Upper lobe of left lung (tissue), 6 donors: Measurements from ENCODE around the gene GATD1. TPM values are rescaled to one million over a fixed set of nuclear protein-coding genes. Genes with fewer than 3 reads are reported as not detected.

ENCODE experiments used
- ATAC-seq, 2 donors: fragments of 200-7000 bp; cut with Tn5 transposase; one replicate each; pipeline ENCODE4 v1.9.1; 2022; ENCODE audit warnings: mild to moderate bottlenecking in 2 of 2, moderate library complexity in 2 of 2; ENCODE audit not compliant: low FRiP score in 2 of 2
- DNase-seq, 2 donors: peaks; one replicate each; pipeline ENCODE4 v3.0.0-alpha.2; 2019 to 2020
- H3K27ac ChIP-seq, 4 donors: fragments of 200-600 bp; sonication (generic); one replicate each; pipeline ENCODE4 v1.5.1; 2016 to 2019
- H3K27me3 ChIP-seq, 4 donors: fragments of 200-600 bp; sonication (generic); one replicate each; pipeline ENCODE4 v1.5.1; 2017 to 2019
- H3K36me3 ChIP-seq, 4 donors: fragments of 200-600 bp; sonication (generic); one replicate each; pipeline ENCODE4 v1.5.1; 2016 to 2019
- H3K4me1 ChIP-seq, 4 donors: fragments of 200-600 bp; sonication (generic); one replicate each; pipeline ENCODE4 v1.5.1; 2018 to 2019
- H3K4me3 ChIP-seq, 4 donors: fragments of 200-600 bp; sonication (generic); one replicate each; pipeline ENCODE4 v1.5.1; 2017 to 2019; ENCODE audit warnings: mild to moderate bottlenecking in 2 of 4, moderate library complexity in 1 of 4
- H3K9me3 ChIP-seq, 4 donors: fragments of 200-600 bp; sonication (generic); one replicate each; pipeline ENCODE4 v1.5.1; 2018 to 2019
- EP300 ChIP-seq, 4 donors: sonication (generic); formaldehyde crosslinking; IDR thresholded peaks; one replicate each; pipeline ENCODE4 v1.5.1; 2017; ENCODE audit warnings: antibody characterized with exemption in 4 of 4, control low read depth in 2 of 4
- POLR2A ChIP-seq, 4 donors: fragments of 450-650 bp; IDR thresholded peaks; one replicate each; pipeline ENCODE4 v1.5.1; 2016 to 2017; ENCODE audit warnings: antibody characterized with exemption in 4 of 4, mild to moderate bottlenecking in 2 of 4
- POLR2AphosphoS5 ChIP-seq, 2 donors: sonication (generic); formaldehyde crosslinking; IDR thresholded peaks; one replicate each; pipeline ENCODE4 v1.5.1; 2017; ENCODE audit warnings: antibody characterized with exemption in 2 of 2
- WGBS, 2 donors: methylation state at CpG; one replicate each; pipeline ENCODE4 v1.1.5; 2017 to 2018; 5-methylcytosine and 5-hydroxymethylcytosine counted together
- total RNA-seq, 6 donors: library from RNA; depleted of rRNA in 4 of 6; stranded (reverse); fragments of >200 nt in 4 of 6; gene quantifications; one replicate each; pipeline versions ENCODE4 v1.1.0 to v1.2.1, GENCODE V29; 2016 to 2021
- TF ChIP-seq, protein P1 (sequence below), 6 experiments: fragments of 450-650 bp in 4 of 6; fragments of 200-600 bp in 2 of 6; sonication (generic) in 2 of 6; IDR thresholded peaks; one replicate each; pipeline ENCODE4 v1.5.1; 2016 to 2019; ENCODE audit warnings: antibody characterized with exemption in 6 of 6
- donor health status: DM: no; HTN: no; CAD: no; lungs with moderate emphysema.
- donor health status: DM: no; HTN: yes; CAD: no; lungs with severe emphysema.

Gene GATD1
- total RNA-seq, 6 donors from 2014 or later = 14.8 to 77.7 (median 63.6) TPM

DNA sequence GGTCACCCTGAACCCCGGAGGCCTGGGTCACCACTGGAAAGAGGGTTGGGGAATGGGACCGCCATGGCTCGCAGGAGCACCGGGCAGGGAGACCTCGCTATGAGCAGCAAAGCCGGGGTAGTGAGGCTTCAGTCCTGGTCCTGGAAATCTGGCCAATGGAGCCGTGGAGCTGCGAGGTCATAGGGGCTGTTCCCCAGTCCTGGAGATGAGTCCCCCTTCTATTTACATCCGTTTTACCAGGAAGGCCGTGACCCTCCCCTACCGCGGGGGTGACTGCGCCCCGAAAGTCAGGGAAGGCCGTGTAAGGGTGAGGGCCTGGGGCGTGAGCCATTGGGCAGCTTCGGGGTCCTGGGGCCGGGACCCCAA lies 27.3 kb upstream of the GATD1 start:
- H3K36me3 ChIP-seq = peaks cover 0 to 29% (median 8%) of the 10 kb centered on the region in 4 donors
- H3K4me1 ChIP-seq = peaks cover 21 to 36% (median 28%) of the 10 kb centered on the region in 4 donors
- H3K4me3 ChIP-seq = peak overlapping the region; percentile 57 to 82 (median 62)
- WGBS, 2 donors = 6 to 8% methylated on average over 15 to 18 of the region's 18 CpGs
- DNase-seq = no peak
- ATAC-seq = no peak
- peak overlapping the region; percentile 90 to 96 (median 93) for H3K27ac ChIP-seq
- TF ChIP-seq POLR2AphosphoS5 (IDR thresholded peaks at IDR 0.05) (no peak), EP300 (IDR thresholded peaks at IDR 0.05) (no peak), POLR2A (IDR thresholded peaks at IDR 0.05) (no peak)
- TF ChIP-seq, protein P1, sequence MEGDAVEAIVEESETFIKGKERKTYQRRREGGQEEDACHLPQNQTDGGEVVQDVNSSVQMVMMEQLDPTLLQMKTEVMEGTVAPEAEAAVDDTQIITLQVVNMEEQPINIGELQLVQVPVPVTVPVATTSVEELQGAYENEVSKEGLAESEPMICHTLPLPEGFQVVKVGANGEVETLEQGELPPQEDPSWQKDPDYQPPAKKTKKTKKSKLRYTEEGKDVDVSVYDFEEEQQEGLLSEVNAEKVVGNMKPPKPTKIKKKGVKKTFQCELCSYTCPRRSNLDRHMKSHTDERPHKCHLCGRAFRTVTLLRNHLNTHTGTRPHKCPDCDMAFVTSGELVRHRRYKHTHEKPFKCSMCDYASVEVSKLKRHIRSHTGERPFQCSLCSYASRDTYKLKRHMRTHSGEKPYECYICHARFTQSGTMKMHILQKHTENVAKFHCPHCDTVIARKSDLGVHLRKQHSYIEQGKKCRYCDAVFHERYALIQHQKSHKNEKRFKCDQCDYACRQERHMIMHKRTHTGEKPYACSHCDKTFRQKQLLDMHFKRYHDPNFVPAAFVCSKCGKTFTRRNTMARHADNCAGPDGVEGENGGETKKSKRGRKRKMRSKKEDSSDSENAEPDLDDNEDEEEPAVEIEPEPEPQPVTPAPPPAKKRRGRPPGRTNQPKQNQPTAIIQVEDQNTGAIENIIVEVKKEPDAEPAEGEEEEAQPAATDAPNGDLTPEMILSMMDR (IDR thresholded peaks at IDR 0.05) = peak in 1 of 6 experiments; percentile 12
- H3K9me3 ChIP-seq = no peaks in the 10 kb centered on the region
- no peaks in the 10 kb centered on the region for H3K27me3 ChIP-seq

- Histone ChIP-seq H3K9me3 (no peaks in the 10 kb centered on the region), H3K27me3 (no peaks in the 10 kb centered on the region), H3K36me3 (peaks cover 0 to 32% (median 8%) of the 10 kb centered on the region in 4 donors), H3K4me1 (peaks cover 21 to 35% (median 28%) of the 10 kb centered on the region in 4 donors), H3K4me3 (peak overlapping the region in 3 of 4 donors; percentile 61 to 82 (median 62)), H3K27ac (peak overlapping the region in 3 of 4 donors; percentile 90 to 96 (median 95))
- TF ChIP-seq POLR2A (IDR thresholded peaks at IDR 0.05) = no peak
- 56 to 66% methylated on average over 22 to 26 of the region's 26 CpGs for WGBS, 2 donors
- ATAC-seq (no peak), DNase-seq (peak in 1 of 2 donors; percentile 80)
Observed at GRCh38 chr11:803770-804598, 26.7 kb upstream of the GATD1 start.

GRCh38 chr11:803467-803742 lies 26.1 kb upstream of the GATD1 start:
- DNase-seq (no peak), ATAC-seq (no peak)
- no peak for TF ChIP-seq EP300 (IDR thresholded peaks at IDR 0.05)
- TF ChIP-seq, protein P1 (IDR thresholded peaks at IDR 0.05) = no peak
- TF ChIP-seq POLR2AphosphoS5 (IDR thresholded peaks at IDR 0.05) = no peak
- no peak for TF ChIP-seq POLR2A (IDR thresholded peaks at IDR 0.05)
- H3K27ac ChIP-seq = no peak overlapping the region
- H3K36me3 ChIP-seq = peaks cover 0 to 34% (median 8%) of the 10 kb centered on the region in 4 donors
- no peaks in the 10 kb centered on the region for H3K9me3 ChIP-seq
- H3K27me3 ChIP-seq = no peaks in the 10 kb centered on the region
- H3K4me1 ChIP-seq = peaks cover 19 to 33% (median 25%) of the 10 kb centered on the region in 4 donors
- H3K4me3 ChIP-seq = no peak overlapping the region
- WGBS, 2 donors = 60 to 83% methylated on average over 1 to 7 of the region's 8 CpGs

DNA sequence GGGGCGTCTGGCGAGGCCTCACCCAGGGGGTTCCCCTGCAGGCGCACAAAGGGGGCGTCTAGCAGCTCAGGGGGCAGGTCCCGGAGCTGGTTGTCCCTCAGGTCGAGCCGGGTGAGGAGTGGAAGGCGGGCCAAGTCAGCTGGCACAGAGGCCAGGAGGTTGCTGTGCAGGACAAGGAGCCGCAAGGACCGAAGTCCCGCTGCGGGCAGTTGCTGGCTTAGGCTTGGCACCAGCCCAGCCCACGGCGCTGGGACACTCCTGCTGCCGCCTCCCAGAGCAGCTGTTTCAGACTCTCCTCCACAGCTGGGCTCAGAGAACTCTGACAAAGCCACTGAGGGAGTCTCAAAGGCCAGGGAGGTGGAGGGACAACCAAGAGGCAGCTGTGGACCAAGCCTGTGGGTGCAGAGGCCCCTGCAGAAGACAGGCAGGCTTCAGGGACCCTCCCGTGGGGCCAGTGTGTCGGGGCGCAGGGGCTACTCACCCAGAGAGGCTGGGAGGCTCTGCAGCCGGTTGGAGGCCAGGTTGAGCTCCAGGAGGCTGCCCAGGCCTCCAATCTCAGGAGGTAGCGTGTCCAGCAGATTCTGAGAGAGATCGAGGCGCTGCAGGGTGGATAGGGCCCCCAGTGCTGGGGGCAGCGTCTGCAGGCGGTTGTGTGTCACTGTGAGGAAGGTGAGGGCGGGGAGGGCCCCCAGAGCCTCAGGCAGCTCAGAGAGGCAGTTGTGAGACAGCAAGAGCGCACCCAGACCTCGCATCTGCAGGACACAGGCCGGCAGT lies 25.6 kb upstream of the GATD1 start:
- Histone ChIP-seq H3K36me3 (peaks cover 0 to 34% (median 8%) of the 10 kb centered on the region in 4 donors), H3K9me3 (no peaks in the 10 kb centered on the region), H3K27me3 (no peaks in the 10 kb centered on the region), H3K4me1 (peaks cover 19 to 32% (median 22%) of the 10 kb centered on the region in 4 donors), H3K27ac (no peak overlapping the region), H3K4me3 (no peak overlapping the region)
- WGBS, 2 donors = 84 to 95% methylated on average over 8 to 27 of the region's 28 CpGs
- no peak for ATAC-seq
- DNase-seq = peak in 1 of 2 donors; percentile 79
- TF ChIP-seq, protein P1 (IDR thresholded peaks at IDR 0.05) = no peak

DNA sequence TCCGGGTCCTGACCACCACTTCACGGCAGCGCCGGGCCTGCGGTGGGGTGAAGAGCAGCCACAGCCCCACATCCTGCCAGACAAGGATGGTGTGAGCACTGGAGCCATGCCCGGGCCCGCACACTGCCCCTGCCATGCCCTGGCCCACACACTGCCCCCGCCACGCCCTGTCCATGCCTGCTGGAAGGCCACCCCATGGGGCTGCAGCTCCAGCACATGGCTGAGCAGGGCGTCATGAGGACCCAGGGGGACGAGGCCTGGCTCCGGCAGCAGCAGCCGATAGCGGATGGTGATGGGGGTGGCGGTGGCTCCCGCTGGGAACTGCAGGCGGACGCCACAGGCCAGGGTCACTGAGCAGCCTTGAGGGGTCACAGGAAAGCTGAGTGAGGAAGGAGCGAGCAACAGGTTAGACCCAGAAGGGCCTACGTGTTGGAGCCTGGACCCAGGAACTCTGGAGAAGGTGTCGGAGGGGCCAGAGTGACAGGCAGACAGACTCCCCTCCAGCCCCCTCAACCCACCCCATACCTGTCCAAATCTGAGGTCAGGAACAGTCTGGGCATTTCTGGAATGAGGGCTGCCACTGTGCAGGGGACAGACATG lies 24.8 kb upstream of the GATD1 start:
- Histone ChIP-seq H3K4me1 (peaks cover 19 to 40% (median 23%) of the 10 kb centered on the region in 4 donors), H3K36me3 (peaks cover 0 to 34% (median 8%) of the 10 kb centered on the region in 4 donors), H3K4me3 (no peak overlapping the region), H3K9me3 (no peaks in the 10 kb centered on the region), H3K27ac (no peak overlapping the region), H3K27me3 (no peaks in the 10 kb centered on the region)
- no peak for ATAC-seq
- WGBS, 2 donors = 94 to 98% methylated on average over 13 to 18 of the region's 21 CpGs
- peak in 1 of 2 donors; percentile 84 for DNase-seq
- TF ChIP-seq POLR2AphosphoS5 (IDR thresholded peaks at IDR 0.05) (no peak), EP300 (IDR thresholded peaks at IDR 0.05) (no peak), POLR2A (IDR thresholded peaks at IDR 0.05) (no peak)
- TF ChIP-seq, protein P1 (IDR thresholded peaks at IDR 0.05) = no peak
